PC-9 (cell line): ENCODE measurements around the gene UVSSA.

Source experiments
- EZH2 ChIP-seq: fragments of 200-600 bp; sonication (generic); IDR thresholded peaks from 2 replicates; pipeline ENCODE4 v1.8.0; 2017; ENCODE audit warnings: antibody characterized with exemption, low read depth
- TF ChIP-seq, protein P1 (sequence below): fragments of 200-600 bp; sonication (generic); conservative IDR thresholded peaks from 2 replicates; pipeline ENCODE4 v1.6.1; 2017; ENCODE audit warnings: mixed run types, antibody characterized with exemption, mild to moderate bottlenecking, moderate library complexity

- TF ChIP-seq, protein P1, sequence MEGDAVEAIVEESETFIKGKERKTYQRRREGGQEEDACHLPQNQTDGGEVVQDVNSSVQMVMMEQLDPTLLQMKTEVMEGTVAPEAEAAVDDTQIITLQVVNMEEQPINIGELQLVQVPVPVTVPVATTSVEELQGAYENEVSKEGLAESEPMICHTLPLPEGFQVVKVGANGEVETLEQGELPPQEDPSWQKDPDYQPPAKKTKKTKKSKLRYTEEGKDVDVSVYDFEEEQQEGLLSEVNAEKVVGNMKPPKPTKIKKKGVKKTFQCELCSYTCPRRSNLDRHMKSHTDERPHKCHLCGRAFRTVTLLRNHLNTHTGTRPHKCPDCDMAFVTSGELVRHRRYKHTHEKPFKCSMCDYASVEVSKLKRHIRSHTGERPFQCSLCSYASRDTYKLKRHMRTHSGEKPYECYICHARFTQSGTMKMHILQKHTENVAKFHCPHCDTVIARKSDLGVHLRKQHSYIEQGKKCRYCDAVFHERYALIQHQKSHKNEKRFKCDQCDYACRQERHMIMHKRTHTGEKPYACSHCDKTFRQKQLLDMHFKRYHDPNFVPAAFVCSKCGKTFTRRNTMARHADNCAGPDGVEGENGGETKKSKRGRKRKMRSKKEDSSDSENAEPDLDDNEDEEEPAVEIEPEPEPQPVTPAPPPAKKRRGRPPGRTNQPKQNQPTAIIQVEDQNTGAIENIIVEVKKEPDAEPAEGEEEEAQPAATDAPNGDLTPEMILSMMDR = no peak
- no peak for TF ChIP-seq EZH2
These were observed 55.1 kb downstream of the UVSSA start for GRCh38 chr4:1402021-1402515.
